Activated CD4-positive, alpha-beta T cell treated with anti-CD3 and anti-CD28 coated beads for 36 hours (primary cell): ENCODE data around the gene KCTD14. TPM values are rescaled to one million over a fixed set of nuclear protein-coding genes. Genes with fewer than 3 reads are reported as not detected.
"Not testable (repeated sequence)": the region's sequence is repeated elsewhere in the genome, so short reads cannot be mapped to it uniquely, and the experiment has no call there.

ENCODE experiments used
- ATAC-seq: fragments of 200-7000 bp; cut with Tn5 transposase; one replicate; pipeline ENCODE4 v1.10.0; 2021; ENCODE audit warnings: mild to moderate bottlenecking, moderate library complexity
- CTCF ChIA-PET: fragments of 350-600 bp; sonication (Branson Sonifier 250); formaldehyde crosslinking; loops from one replicate; lab custom pipeline; 2021; ENCODE audit warnings: antibody characterized with exemption; lab: Charles Lee
- POLR2A ChIA-PET: fragments of 350-600 bp; sonication (Branson Sonifier 250); formaldehyde crosslinking; loops from one replicate; lab custom pipeline; 2021; ENCODE audit warnings: antibody characterized with exemption, inconsistent platforms; lab: Charles Lee
- DNase-seq: peaks from one replicate; pipeline ENCODE4 v3.0.0-alpha.2; 2020
- H3K27ac Mint-ChIP-seq: one replicate; pipeline ENCODE4 v1.8.0; 2021; ENCODE audit warnings: mixed read lengths
- H3K27me3 Mint-ChIP-seq: one replicate; pipeline ENCODE4 v1.8.0; 2021; ENCODE audit warnings: mixed read lengths
- H3K36me3 Mint-ChIP-seq: one replicate; pipeline ENCODE4 v1.8.0; 2021; ENCODE audit warnings: low read depth, mixed read lengths
- H3K4me1 Mint-ChIP-seq: one replicate; pipeline ENCODE4 v1.8.0; 2021; ENCODE audit warnings: mixed read lengths
- H3K4me3 Mint-ChIP-seq: one replicate; pipeline ENCODE4 v1.8.0; 2021; ENCODE audit warnings: mild to moderate bottlenecking, moderate library complexity, mixed read lengths
- H3K9me3 Mint-ChIP-seq: one replicate; pipeline ENCODE4 v1.8.0; 2021; ENCODE audit warnings: low read depth, mixed read lengths
- intact Hi-C, 2 experiments: fragments of 100-400 bp; cut with DNase I in 1 of 2; cut with micrococcal nuclease in 1 of 2; formaldehyde crosslinking; loops; one replicate each; pipeline versions ENCODE4 v1.14.2 to v1.15.1; 2022 to 2024; cut with DNase I, micrococcal nuclease
- total RNA-seq, 2 experiments: library from RNA; stranded (reverse); gene quantifications; one replicate each; pipeline ENCODE4 v1.2.3, GENCODE V29; 2021

The KCTD14 gene
- total RNA-seq, 2 experiments from 2014 or later = 0.14 to 0.21 TPM

DNA sequence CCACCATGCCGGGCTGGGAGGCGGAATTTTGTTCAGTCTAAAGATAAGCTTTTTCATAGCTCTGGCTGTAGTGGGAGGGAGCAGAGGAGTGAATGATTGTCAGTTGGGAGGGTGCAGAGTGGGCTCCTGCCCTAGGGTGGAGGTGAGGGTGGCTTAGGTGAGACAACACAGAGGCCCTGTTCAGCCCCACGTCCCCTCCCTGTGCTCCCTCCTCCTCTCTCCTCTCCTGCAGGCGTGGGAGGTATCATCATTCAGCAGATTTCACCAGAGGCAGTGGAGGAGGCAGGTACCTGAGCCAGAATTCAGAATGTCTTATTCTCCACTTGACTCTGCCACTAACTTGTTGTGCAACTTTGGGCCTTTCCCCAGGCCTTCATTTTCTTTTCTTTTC lies 38.8 kb upstream of the KCTD14 start:
- Mint-ChIP-seq H3K4me3 (no peak overlapping the region), H3K27ac (no peak overlapping the region), H3K9me3 (no peaks in the 10 kb centered on the region), H3K4me1 (no peaks in the 10 kb centered on the region), H3K36me3 (peaks cover 12% of the 10 kb centered on the region), H3K27me3 (no peaks in the 10 kb centered on the region)
- CTCF ChIA-PET = interaction anchor here (0.6 kb wide), 1 partner anchor 57 kb away, joined by 3 read pairs; no protein-coding TSS in a partner anchor
- POLR2A ChIA-PET = no interaction called here
- DNase-seq (no peak), ATAC-seq (no peak)
- intact Hi-C loops = no loop called here

DNA sequence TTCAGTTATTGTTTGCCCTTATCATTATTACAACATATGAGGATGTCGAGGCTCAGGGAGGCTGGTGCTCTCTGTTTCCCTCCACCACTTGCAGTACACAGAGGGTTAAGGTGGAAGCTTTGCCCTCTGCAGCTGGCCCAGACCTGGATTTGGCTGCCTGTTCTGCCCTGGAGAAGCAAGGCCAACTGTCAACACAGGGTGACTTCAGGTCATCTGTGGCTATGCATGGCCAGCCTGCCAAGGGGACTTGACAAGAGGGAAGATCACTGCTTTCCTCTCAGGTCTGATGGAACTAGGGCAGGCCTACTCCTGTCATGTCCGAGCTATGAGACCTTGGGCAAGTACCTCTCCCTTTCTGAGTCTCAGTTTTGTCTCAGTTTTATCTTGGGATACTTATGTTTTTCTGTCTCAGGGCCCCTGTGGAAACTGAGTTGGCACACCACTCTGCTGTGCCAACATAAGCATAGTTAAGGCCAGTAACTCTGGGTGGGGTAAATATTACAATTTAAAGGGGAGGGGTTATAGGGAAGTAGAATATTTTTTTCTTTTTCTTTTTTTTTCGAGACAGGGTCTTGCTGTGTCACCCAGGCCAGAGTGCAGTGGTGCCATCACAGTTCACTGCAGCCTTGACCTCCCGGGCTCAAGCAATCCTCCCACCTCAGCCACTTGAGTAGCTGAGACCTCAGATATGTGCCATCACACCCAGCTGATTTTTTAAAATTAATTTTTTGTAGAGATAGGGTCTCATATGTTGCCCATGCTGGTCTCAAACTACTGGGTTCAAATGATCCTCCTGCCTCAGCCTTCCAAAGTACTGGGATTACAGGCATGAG lies 38.2 kb upstream of the KCTD14 start:
- ChIA-PET POLR2A (no interaction called here), CTCF (interaction anchor here (0.6 to 0.8 kb wide), 2 partner anchors 10 to 57 kb away, joined by 3 read pairs; no protein-coding TSS in a partner anchor)
- intact Hi-C loops = no loop called here
- DNase-seq (no peak), ATAC-seq (no peak)
- Mint-ChIP-seq H3K9me3 (no peaks in the 10 kb centered on the region), H3K36me3 (peaks cover 12% of the 10 kb centered on the region), H3K4me3 (no peak overlapping the region), H3K27ac (no peak overlapping the region), H3K27me3 (no peaks in the 10 kb centered on the region), H3K4me1 (no peaks in the 10 kb centered on the region)

DNA sequence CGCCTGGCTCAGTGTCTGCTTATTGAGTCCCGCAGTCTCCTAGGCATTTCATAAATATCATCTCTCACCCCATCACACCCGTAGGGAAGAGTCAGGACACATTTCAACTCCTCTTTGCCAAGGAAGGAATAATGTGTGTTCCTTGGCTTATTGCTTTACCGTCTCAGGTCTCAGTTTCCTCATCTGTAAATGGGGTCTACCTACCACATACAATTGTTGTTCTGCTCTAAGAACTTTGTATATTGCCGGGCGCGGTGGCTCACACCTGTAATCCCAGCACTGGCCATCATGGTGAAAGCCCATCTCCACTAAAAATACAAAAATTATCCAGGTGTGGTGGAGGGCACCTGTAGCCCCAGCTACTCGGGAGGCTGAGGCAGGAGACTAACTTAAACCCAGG lies 37.5 kb upstream of the KCTD14 start:
- Mint-ChIP-seq H3K4me3 (no peak overlapping the region), H3K27me3 (no peaks in the 10 kb centered on the region), H3K36me3 (peaks cover 9% of the 10 kb centered on the region), H3K9me3 (no peaks in the 10 kb centered on the region), H3K4me1 (no peaks in the 10 kb centered on the region), H3K27ac (no peak overlapping the region)
- ATAC-seq (no peak), DNase-seq (no peak)
- CTCF ChIA-PET = interaction anchor here (0.8 kb wide), 1 partner anchor 9 kb away, joined by 3 read pairs; no protein-coding TSS in a partner anchor
- intact Hi-C loops = no loop called here
- POLR2A ChIA-PET = interaction anchor here (0.6 kb wide), 1 partner anchor 12 kb away, joined by 4 read pairs; no protein-coding TSS in a partner anchor

DNA sequence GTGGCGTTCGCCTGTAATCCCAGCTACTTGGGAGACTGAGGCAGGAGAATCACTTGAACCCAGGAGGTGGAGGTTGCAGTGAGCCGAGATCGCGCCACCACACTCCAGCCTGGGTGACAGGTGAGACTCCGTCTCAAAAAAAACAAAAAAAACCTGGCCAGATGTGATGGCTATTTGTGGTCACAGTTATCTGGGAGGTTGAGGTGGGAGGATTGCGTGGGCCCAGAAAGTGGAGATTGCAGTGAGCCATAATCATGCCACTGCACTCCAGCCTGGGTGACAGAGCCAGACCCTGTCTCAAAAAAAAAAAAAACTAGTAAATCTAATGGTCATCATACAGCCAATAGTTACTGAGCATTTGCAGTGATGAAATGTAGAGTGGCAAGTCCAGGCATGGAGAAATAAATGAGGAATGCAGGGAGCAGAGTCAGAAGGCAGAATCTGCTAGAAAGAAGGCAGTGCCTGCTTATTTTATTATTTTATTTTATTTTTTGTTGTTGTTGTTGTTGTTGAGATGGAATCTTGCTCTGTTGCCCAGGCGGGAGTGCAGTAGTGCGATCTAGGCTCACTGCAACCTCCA lies 36.8 kb upstream of the KCTD14 start:
- H3K36me3 Mint-ChIP-seq, POLR2A ChIA-PET, H3K27ac Mint-ChIP-seq, DNase-seq, intact Hi-C loops, H3K9me3 Mint-ChIP-seq, H3K4me1 Mint-ChIP-seq, ATAC-seq, H3K4me3 Mint-ChIP-seq, H3K27me3 Mint-ChIP-seq: not testable (repeated sequence)
- CTCF ChIA-PET = interaction anchor here (0.8 kb wide), 1 partner anchor 8 kb away, joined by 3 read pairs; no protein-coding TSS in a partner anchor

DNA sequence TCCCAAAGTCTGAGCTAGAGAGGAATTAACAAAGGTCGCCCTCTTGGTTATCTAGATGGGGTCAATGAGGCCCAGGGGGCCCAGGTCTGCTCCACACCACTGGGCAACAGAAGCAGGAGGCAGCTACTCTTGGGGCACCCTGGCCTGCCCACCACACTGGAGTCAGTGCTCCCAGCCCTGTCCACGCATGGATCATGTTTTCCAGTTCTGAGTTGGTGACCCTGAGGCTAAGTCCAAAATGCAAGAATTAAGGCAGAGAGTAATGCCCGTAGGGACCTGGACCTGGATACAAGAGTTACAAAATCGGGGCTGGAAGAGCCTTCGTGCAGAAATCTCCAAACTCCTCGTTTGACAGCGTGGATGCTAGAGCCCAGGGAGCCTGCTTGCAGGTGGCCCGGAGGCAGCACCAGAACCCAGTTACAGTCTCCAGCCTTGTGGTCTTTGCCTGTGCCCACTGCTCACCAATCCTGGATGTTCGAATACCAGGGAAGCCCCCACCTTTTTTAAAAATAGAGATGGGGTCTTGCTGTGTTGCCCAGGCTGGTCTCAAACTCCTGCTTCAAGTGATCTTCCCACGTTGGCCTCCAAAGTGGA lies 34.5 kb upstream of the KCTD14 start:
- H3K27me3 Mint-ChIP-seq = no peaks in the 10 kb centered on the region
- H3K9me3 Mint-ChIP-seq = no peaks in the 10 kb centered on the region
- DNase-seq = no peak
- intact Hi-C loops = no loop called here
- H3K4me3 Mint-ChIP-seq = no peak overlapping the region
- POLR2A ChIA-PET = no interaction called here
- H3K4me1 Mint-ChIP-seq = no peaks in the 10 kb centered on the region
- CTCF ChIA-PET = interaction anchor here (0.7 kb wide), 2 partner anchors 171 to 316 kb away, joined by 3 read pairs; no protein-coding TSS in a partner anchor
- no peaks in the 10 kb centered on the region for H3K36me3 Mint-ChIP-seq
- ATAC-seq = no peak
- H3K27ac Mint-ChIP-seq = no peak overlapping the region

DNA sequence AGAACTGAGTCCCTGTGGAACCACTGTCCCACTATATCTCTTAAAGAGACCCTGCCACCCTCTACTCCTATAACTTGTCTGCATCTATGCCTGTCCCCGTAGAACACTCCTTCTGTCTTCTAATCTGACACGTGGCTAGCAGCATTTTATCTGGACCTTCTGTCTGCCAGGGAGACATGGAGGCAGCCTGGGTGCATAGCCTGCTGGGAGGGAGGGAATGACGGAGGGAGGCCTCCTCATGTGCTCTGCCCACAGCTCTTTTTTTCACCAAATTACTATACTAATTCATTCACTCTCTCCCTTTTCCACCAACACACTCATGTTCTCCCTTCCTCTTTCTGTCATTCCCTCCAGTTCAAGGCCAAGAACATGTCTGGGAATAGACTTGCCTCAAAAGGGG lies 33.0 kb upstream of the KCTD14 start:
- H3K9me3 Mint-ChIP-seq = no peaks in the 10 kb centered on the region
- ChIA-PET POLR2A (no interaction called here), CTCF (no interaction called here)
- no peak overlapping the region for H3K4me3 Mint-ChIP-seq
- H3K36me3 Mint-ChIP-seq = no peaks in the 10 kb centered on the region
- intact Hi-C loops = no loop called here
- no peaks in the 10 kb centered on the region for H3K27me3 Mint-ChIP-seq
- H3K27ac Mint-ChIP-seq = no peak overlapping the region
- no peaks in the 10 kb centered on the region for H3K4me1 Mint-ChIP-seq
- DNase-seq (no peak), ATAC-seq (no peak)

DNA sequence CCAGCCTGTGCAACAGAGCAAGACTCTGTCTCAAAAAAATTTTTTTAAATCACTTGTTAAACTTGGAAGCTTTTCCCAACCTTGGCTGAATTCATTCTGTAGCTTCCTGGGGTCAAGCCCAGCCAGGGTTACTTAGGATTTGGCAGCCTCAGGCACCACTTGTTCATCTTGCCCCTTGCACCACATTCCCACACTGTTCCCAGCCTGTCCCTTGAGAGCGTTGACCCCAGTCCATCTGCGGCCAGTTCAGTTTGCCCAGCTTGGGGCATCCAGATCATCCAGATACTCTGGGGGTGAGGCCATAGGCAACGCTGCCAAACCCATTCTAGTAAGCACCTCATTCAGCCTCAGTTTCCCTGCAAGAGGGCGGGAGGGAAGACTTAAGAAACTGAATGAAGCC lies 31.9 kb upstream of the KCTD14 start:
- Mint-ChIP-seq H3K27me3 (no peaks in the 10 kb centered on the region), H3K27ac (no peak overlapping the region), H3K4me1 (no peaks in the 10 kb centered on the region), H3K36me3 (no peaks in the 10 kb centered on the region), H3K9me3 (no peaks in the 10 kb centered on the region), H3K4me3 (no peak overlapping the region)
- POLR2A ChIA-PET = no interaction called here
- intact Hi-C loops = no loop called here
- ATAC-seq (no peak), DNase-seq (no peak)
- CTCF ChIA-PET = interaction anchor here (0.7 to 1.3 kb wide), 2 partner anchors 10 to 314 kb away, joined by 4 to 6 read pairs; no protein-coding TSS in a partner anchor

DNA sequence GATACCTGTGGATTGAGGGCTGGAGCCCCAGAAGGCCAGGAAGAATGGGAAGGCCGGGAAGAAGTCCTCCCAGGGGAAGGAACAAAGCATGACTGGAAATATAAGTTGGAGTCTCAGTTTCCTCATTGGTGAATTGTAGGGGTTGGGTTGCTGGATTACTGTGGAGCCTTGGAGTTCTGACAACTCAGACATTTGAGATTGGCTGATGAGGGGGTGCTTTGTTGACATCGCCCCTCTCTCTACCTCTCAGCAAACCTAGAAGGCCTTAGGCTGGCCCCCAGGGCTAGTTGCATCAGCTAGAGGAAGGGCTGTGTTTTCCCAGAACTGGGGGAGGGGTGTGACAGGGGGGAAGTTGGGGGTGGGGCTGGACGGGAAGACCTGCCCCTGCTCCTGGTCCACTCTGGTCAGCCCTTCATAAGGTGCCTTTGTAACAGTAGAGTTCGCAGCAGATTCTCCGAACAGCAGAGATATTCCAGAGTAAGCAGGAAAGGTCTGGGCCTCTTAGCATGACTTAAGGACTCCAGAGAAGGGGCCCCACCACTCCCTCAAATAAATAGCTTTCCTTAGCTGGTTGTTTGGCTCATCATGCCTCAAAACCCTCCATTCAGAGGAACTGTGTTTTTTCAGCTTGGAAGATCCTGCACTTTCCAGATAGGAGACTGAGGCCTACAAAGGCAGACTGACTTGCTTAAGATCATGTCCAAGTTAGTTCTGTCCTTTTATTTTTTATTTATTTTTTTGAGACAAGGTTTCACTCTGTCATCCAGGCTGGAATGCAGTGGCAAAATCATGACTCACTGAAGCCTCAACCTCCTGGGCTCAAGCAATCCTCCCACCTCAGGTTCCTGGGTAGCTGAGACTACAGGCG lies 28.1 kb upstream of the KCTD14 start:
- no peak for DNase-seq
- ATAC-seq = no peak
- intact Hi-C loops = no loop called here
- Mint-ChIP-seq H3K27ac (peak overlapping the region; percentile 33), H3K27me3 (no peaks in the 10 kb centered on the region), H3K9me3 (no peaks in the 10 kb centered on the region), H3K36me3 (no peaks in the 10 kb centered on the region), H3K4me3 (no peak overlapping the region), H3K4me1 (peaks cover 2% of the 10 kb centered on the region)
- ChIA-PET POLR2A (no interaction called here), CTCF (interaction anchor here (0.6 to 0.7 kb wide), 2 partner anchors 9 to 37 kb away, joined by 3 read pairs; no protein-coding TSS in a partner anchor)

DNA sequence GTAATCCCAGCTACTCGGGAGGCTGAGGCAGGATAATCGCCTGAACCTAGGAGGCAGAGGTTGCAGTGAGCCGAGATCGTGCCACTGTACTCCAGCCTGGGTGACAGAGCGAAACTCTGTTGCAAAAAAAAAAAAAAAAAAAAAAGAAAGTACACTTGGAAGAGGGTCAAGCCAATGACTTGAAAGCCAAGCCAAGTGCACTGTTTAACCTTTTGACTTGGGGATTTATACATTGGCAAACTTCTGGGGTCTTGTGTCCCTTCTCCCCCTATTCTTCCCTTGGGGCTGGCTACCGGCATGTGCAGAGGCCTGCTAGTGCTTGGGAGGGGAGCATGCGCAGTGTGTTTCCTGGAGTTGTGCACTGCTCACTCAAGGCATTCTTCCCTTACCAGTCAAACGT lies 26.3 kb upstream of the KCTD14 start:
- intact Hi-C loops = loop anchor here (5.0 kb wide), 2 partner anchors 37 to 227 kb away; partner anchors contain the start of genes AAMDC (in 1 of the 2) and RSF1 (in 1 of the 2)
- ChIA-PET POLR2A (no interaction called here), CTCF (no interaction called here)
- ATAC-seq (no peak), DNase-seq (no peak)
- H3K27me3 Mint-ChIP-seq = no peaks in the 10 kb centered on the region
- H3K36me3 Mint-ChIP-seq = no peaks in the 10 kb centered on the region
- H3K4me3 Mint-ChIP-seq = no peak overlapping the region
- H3K27ac Mint-ChIP-seq = no peak overlapping the region
- H3K4me1 Mint-ChIP-seq = peaks cover 10% of the 10 kb centered on the region
- H3K9me3 Mint-ChIP-seq = no peaks in the 10 kb centered on the region

DNA sequence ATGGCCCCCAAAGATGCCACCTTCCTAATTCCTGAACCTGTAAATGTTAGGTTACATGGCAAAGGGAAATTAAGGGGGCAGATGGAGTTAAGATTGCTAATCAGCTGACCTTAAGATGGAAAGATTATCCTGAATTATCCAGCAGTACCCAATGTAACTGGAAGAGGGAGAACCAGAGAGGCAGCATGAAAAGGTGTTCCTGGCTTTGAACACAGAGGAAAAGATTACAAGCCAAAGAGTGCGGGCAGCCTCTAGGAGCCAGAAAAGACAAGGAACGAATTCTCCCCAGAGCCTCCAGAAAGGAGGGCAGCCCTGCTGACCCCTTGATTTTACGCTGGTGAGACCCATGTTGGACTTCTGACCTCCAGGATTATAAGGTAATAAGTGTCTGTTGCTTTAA lies 25.5 kb upstream of the KCTD14 start:
- DNase-seq = no peak
- Mint-ChIP-seq H3K4me1 (peaks cover 10% of the 10 kb centered on the region), H3K36me3 (no peaks in the 10 kb centered on the region), H3K27ac (no peak overlapping the region), H3K4me3 (no peak overlapping the region), H3K27me3 (no peaks in the 10 kb centered on the region), H3K9me3 (no peaks in the 10 kb centered on the region)
- ChIA-PET CTCF (interaction anchor here (0.6 to 0.7 kb wide), 2 partner anchors 40 to 359 kb away, joined by 3 read pairs; no protein-coding TSS in a partner anchor), POLR2A (interaction anchor here (0.7 kb wide), 1 partner anchor 12 kb away, joined by 4 read pairs; no protein-coding TSS in a partner anchor)
- no peak for ATAC-seq
- intact Hi-C loops = loop anchor here (5.0 kb wide), 2 partner anchors 36 to 226 kb away; partner anchors contain the start of genes AAMDC (in 1 of the 2) and RSF1 (in 1 of the 2)
